Measurements from ENCODE around the gene FAM162A.

Gene FAM162A

GRCh38 chr3:122389197-122389596 is 5.2 kb downstream of the FAM162A start:
- no peak for DNase-seq (ENCODE audit: low spot score)

GRCh38 chr3:122389892-122390291 is 5.9 kb downstream of the FAM162A start:
- no peak for DNase-seq (ENCODE audit: low spot score)

GRCh38 chr3:122390665-122391064 is 6.7 kb downstream of the FAM162A start:
- no peak for DNase-seq (ENCODE audit: low spot score)

GRCh38 chr3:122391681-122392446 is 7.9 kb downstream of the FAM162A start:
- no peak for DNase-seq (ENCODE audit: low spot score)

GRCh38 chr3:122392868-122393844 is 9.2 kb downstream of the FAM162A start:
- DNase-seq (ENCODE audit: low spot score), result no peak

GRCh38 chr3:122394173-122394572 is 10.2 kb downstream of the FAM162A start:
- no peak for DNase-seq (ENCODE audit: low spot score)

GRCh38 chr3:122395582-122395981 is 11.6 kb downstream of the FAM162A start:
- no peak for DNase-seq (ENCODE audit: low spot score)

GRCh38 chr3:122396511-122396910 is 12.5 kb downstream of the FAM162A start:
- DNase-seq (ENCODE audit: low spot score), result no peak

GRCh38 chr3:122397201-122397600 is 13.2 kb downstream of the FAM162A start:
- DNase-seq (ENCODE audit: low spot score), result no peak

GRCh38 chr3:122398920-122399319 is 14.9 kb downstream of the FAM162A start:
- no peak for DNase-seq (ENCODE audit: low spot score)

- no peak for DNase-seq (ENCODE audit: low spot score)
Observed at GRCh38 chr3:122403489-122403888, 19.5 kb downstream of the FAM162A start.

GRCh38 chr3:122405015-122405414 is 21.0 kb downstream of the FAM162A start:
- DNase-seq (ENCODE audit: low spot score), result no peak

GRCh38 chr3:122406198-122406597 is 22.2 kb downstream of the FAM162A start:
- DNase-seq (ENCODE audit: low spot score), result no peak

GRCh38 chr3:122407946-122408345 is 24.0 kb downstream of the FAM162A start:
- no peak for DNase-seq (ENCODE audit: low spot score)

- DNase-seq (ENCODE audit: low spot score), result no peak
Observed at GRCh38 chr3:122409446-122409845, 25.5 kb downstream of the FAM162A start.

- DNase-seq (ENCODE audit: low spot score), result no peak
Observed at GRCh38 chr3:122410111-122410510, 26.1 kb downstream of the FAM162A start.

- DNase-seq (ENCODE audit: low spot score), result no peak
Observed at GRCh38 chr3:122410639-122411038, 26.7 kb downstream of the FAM162A start.

GRCh38 chr3:122414391-122414790 is 30.4 kb downstream of the FAM162A start:
- DNase-seq (ENCODE audit: low spot score), result no peak

GRCh38 chr3:122415104-122415744 is 31.2 kb downstream of the FAM162A start:
- peak; percentile 28 for DNase-seq (ENCODE audit: low spot score)

- DNase-seq (ENCODE audit: low spot score), result peak; percentile 87
Observed at GRCh38 chr3:122415762-122416654, 32.0 kb downstream of the FAM162A start, which contains the start of gene WDR5B. TSS of gene WDR5B (minus strand) at chr3:122416062. CDS start at chr3:122415528, 534 bp downstream.

- DNase-seq (ENCODE audit: low spot score), result no peak
Observed at GRCh38 chr3:122416966-122417365, 33.0 kb downstream of the FAM162A start.
